Panc1 (cell line): Measurements from ENCODE around the gene CFAP100. TPM values are rescaled to one million over a fixed set of nuclear protein-coding genes. Genes with fewer than 3 reads are reported as not detected.

Source experiments
- ATAC-seq: fragments of 200-7000 bp; cut with Tn5 transposase; 2 replicates; pipeline ENCODE4 v1.9.1; 2020; ENCODE audit warnings: mild to moderate bottlenecking, moderate library complexity
- BruUV-seq: library from RNA; stranded (reverse); fragments of 400-500 nt; replicated peaks from 2 replicates; lab custom pipeline; 2021; lab: Mats Ljungman, UMichigan
- CTCF ChIA-PET: fragments of 300-600 bp; sonication (Branson Sonifier 250); formaldehyde crosslinking; loops from one replicate; lab custom pipeline; 2022; ENCODE audit warnings: antibody characterized with exemption; lab: Charles Lee
- POLR2A ChIA-PET: fragments of 300-600 bp; sonication (Branson Sonifier 250); formaldehyde crosslinking; loops from one replicate; lab custom pipeline; 2022; ENCODE audit warnings: antibody characterized with exemption; lab: Charles Lee
- DNase-seq: peaks from one replicate; pipeline ENCODE4 v3.0.0-alpha.2; 2010; ENCODE audit warnings: low read depth, low spot score
- H3K27ac ChIP-seq: 2 replicates; pipeline ENCODE4 v1.5.1; 2011; ENCODE audit warnings: mild to moderate bottlenecking, low read length, inconsistent platforms
- H3K27me3 ChIP-seq: fragments of 200-500 bp; sonication (Bioruptor generic); 2 replicates; pipeline ENCODE4 v1.6.0; 2014; ENCODE audit warnings: low read length, inconsistent platforms; ENCODE audit not compliant: control insufficient read depth, insufficient read depth
- H3K36me3 ChIP-seq: fragments of 200-500 bp; sonication (Bioruptor generic); 2 replicates; pipeline ENCODE4 v1.5.1; 2014; ENCODE audit warnings: inconsistent platforms, mild to moderate bottlenecking, low read length, moderate library complexity; ENCODE audit not compliant: control insufficient read depth, insufficient read depth
- H3K4me1 ChIP-seq: 2 replicates; pipeline ENCODE4 v1.5.1; 2011; ENCODE audit warnings: inconsistent platforms, mild to moderate bottlenecking, low read length, moderate library complexity; ENCODE audit not compliant: control insufficient read depth, insufficient read depth
- H3K4me3 ChIP-seq, 2 experiments: 2 replicates each; pipeline ENCODE4 v1.5.1; 2011 to 2012; ENCODE audit warnings: low read depth in 2 of 2, low read length in 2 of 2, mild to moderate bottlenecking in 2 of 2, inconsistent platforms in 1 of 2, moderate library complexity in 1 of 2
- H3K9me3 ChIP-seq: fragments of 200-500 bp; sonication (Bioruptor generic); 2 replicates; pipeline ENCODE4 v1.5.1; 2014; ENCODE audit warnings: low read depth, mild to moderate bottlenecking, inconsistent platforms, low read length, moderate library complexity; ENCODE audit not compliant: control insufficient read depth, insufficient read depth
- POLR2AphosphoS5 ChIP-seq: IDR thresholded peaks from 2 replicates; pipeline ENCODE4 v1.6.1; 2012; ENCODE audit warnings: mild to moderate bottlenecking, low read depth, low read length, moderate library complexity
- SIN3A ChIP-seq: IDR thresholded peaks from 2 replicates; pipeline ENCODE4 v1.6.1; 2012; ENCODE audit warnings: low read depth, mild to moderate bottlenecking, low read length, moderate library complexity, borderline replicate concordance; ENCODE audit not compliant: insufficient read depth
- TCF7L2 ChIP-seq: IDR thresholded peaks from 2 replicates; pipeline ENCODE4 v1.6.1; 2011; ENCODE audit warnings: mild to moderate bottlenecking, low read depth, low read length, inconsistent platforms
- in situ Hi-C: cut with HindIII; loops from 2 replicates; pipeline ENCODE4 v1.10.0; 2016; ENCODE audit warnings: low sequenced_read_pairs, low pct_unique_long_range_greater_than_20kb
- intact Hi-C: fragments of 100-400 bp; cut with micrococcal nuclease; formaldehyde crosslinking; loops from one replicate; pipeline ENCODE4 v1.10.0; 2022; ENCODE audit not compliant: unreplicated experiment
- total RNA-seq: library from RNA; stranded (reverse); gene quantifications from one replicate; pipeline ENCODE4 v1.2.1, GENCODE V29; 2021; ENCODE audit not compliant: unreplicated experiment
- TF ChIP-seq, protein P1 (sequence below), 2 experiments: IDR thresholded peaks; 2 replicates each; pipeline ENCODE4 v1.6.1; 2011 to 2012; ENCODE audit warnings: low read depth in 2 of 2, control low read depth in 1 of 2, low read length in 1 of 2, mild to moderate bottlenecking in 1 of 2, moderate library complexity in 1 of 2; ENCODE audit not compliant: insufficient read depth in 1 of 2
- TF ChIP-seq, protein P2 (sequence below): fragments of 450-650 bp; IDR thresholded peaks from 2 replicates; pipeline ENCODE4 v1.5.1; 2017; ENCODE audit warnings: mild to moderate bottlenecking

The CFAP100 gene
- total RNA-seq, 1 experiment from 2014 or later = not detected

- H3K9me3 ChIP-seq = no peaks in the 10 kb centered on the region
- intact Hi-C loops = no loop called here
- H3K4me3 ChIP-seq = no peak overlapping the region
- ChIA-PET POLR2A (no interaction called here), CTCF (no interaction called here)
- DNase-seq = no peak
- H3K27ac ChIP-seq = no peak overlapping the region
- in situ Hi-C loops = no loop called here
- TF ChIP-seq, protein P1, sequence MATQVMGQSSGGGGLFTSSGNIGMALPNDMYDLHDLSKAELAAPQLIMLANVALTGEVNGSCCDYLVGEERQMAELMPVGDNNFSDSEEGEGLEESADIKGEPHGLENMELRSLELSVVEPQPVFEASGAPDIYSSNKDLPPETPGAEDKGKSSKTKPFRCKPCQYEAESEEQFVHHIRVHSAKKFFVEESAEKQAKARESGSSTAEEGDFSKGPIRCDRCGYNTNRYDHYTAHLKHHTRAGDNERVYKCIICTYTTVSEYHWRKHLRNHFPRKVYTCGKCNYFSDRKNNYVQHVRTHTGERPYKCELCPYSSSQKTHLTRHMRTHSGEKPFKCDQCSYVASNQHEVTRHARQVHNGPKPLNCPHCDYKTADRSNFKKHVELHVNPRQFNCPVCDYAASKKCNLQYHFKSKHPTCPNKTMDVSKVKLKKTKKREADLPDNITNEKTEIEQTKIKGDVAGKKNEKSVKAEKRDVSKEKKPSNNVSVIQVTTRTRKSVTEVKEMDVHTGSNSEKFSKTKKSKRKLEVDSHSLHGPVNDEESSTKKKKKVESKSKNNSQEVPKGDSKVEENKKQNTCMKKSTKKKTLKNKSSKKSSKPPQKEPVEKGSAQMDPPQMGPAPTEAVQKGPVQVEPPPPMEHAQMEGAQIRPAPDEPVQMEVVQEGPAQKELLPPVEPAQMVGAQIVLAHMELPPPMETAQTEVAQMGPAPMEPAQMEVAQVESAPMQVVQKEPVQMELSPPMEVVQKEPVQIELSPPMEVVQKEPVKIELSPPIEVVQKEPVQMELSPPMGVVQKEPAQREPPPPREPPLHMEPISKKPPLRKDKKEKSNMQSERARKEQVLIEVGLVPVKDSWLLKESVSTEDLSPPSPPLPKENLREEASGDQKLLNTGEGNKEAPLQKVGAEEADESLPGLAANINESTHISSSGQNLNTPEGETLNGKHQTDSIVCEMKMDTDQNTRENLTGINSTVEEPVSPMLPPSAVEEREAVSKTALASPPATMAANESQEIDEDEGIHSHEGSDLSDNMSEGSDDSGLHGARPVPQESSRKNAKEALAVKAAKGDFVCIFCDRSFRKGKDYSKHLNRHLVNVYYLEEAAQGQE (IDR thresholded peaks at IDR 0.05; ENCODE audit: insufficient read depth in 1 of 2, low read depth in 2 of 2, low read length in 1 of 2) = no peak
- TF ChIP-seq TCF7L2 (no peak), POLR2AphosphoS5 (no peak), SIN3A (no peak)
- TF ChIP-seq, protein P2, sequence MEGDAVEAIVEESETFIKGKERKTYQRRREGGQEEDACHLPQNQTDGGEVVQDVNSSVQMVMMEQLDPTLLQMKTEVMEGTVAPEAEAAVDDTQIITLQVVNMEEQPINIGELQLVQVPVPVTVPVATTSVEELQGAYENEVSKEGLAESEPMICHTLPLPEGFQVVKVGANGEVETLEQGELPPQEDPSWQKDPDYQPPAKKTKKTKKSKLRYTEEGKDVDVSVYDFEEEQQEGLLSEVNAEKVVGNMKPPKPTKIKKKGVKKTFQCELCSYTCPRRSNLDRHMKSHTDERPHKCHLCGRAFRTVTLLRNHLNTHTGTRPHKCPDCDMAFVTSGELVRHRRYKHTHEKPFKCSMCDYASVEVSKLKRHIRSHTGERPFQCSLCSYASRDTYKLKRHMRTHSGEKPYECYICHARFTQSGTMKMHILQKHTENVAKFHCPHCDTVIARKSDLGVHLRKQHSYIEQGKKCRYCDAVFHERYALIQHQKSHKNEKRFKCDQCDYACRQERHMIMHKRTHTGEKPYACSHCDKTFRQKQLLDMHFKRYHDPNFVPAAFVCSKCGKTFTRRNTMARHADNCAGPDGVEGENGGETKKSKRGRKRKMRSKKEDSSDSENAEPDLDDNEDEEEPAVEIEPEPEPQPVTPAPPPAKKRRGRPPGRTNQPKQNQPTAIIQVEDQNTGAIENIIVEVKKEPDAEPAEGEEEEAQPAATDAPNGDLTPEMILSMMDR = no peak
- no peaks in the 10 kb centered on the region for H3K4me1 ChIP-seq
- BruUV-seq = no TSS peak
- no peaks in the 10 kb centered on the region for H3K36me3 ChIP-seq
- peaks cover 6% of the 10 kb centered on the region; the same call in 1 of the 2 replicates for H3K27me3 ChIP-seq
- ATAC-seq = no peak
These were observed 24.7 kb upstream of the CFAP100 start for GRCh38 chr3:126370055-126370454.

DNA sequence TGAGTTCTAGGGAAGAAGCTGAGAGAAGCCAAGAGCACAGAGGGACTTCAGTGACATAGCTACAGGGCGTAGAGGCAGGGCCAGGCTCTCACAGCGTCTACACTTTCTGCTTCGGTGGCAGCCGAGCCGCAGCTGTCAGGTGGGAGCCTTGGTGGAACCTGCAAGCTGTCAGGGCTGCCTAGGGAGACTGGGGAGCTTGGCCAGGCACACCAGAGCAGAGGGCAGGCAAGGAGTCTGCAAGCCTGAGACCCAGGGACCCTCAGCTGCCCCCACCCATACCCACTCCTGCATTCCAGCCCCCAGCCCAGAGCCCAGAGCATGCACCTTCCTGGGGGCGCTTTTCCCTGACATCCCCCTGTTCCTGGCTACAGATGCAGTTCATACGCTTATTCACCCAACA is 24.1 kb upstream of the CFAP100 start:
- H3K4me3 ChIP-seq = no peak overlapping the region
- POLR2A ChIA-PET = no interaction called here
- intact Hi-C loops = no loop called here
- peaks cover 6% of the 10 kb centered on the region; the same call in 1 of the 2 replicates for H3K27me3 ChIP-seq
- no peaks in the 10 kb centered on the region for H3K9me3 ChIP-seq
- CTCF ChIA-PET = no interaction called here
- in situ Hi-C loops = no loop called here
- no peak overlapping the region for H3K27ac ChIP-seq
- H3K36me3 ChIP-seq = no peaks in the 10 kb centered on the region
- DNase-seq (no peak), ATAC-seq (peak; percentile 28; the same call in 1 of the 2 replicates)
- BruUV-seq = no TSS peak
- TF ChIP-seq, protein P2 = no peak
- TF ChIP-seq TCF7L2 (no peak), SIN3A (no peak)
- TF ChIP-seq, protein P1 (IDR thresholded peaks at IDR 0.05; ENCODE audit: insufficient read depth in 1 of 2, low read depth in 2 of 2, low read length in 1 of 2) = no peak
- H3K4me1 ChIP-seq = no peaks in the 10 kb centered on the region
